Karpas-422 (cell line): ENCODE results near the gene SYNGR4. TPM values are rescaled to one million over a fixed set of nuclear protein-coding genes. Genes with fewer than 3 reads are reported as not detected.

Experiments used
- DNase-seq: peaks from one replicate; pipeline ENCODE4 v3.0.0-alpha.2; 2015
- H2AFZ ChIP-seq: fragments of 200-600 bp; sonication (generic); 2 replicates; pipeline ENCODE4 v1.6.1; 2014; ENCODE audit warnings: antibody characterized with exemption, low read length, mixed read lengths
- H3K27ac ChIP-seq: fragments of 200-600 bp; sonication (generic); 2 replicates; pipeline ENCODE4 v1.5.1; 2014; ENCODE audit warnings: mild to moderate bottlenecking, low read length, moderate library complexity
- H3K27me3 ChIP-seq: fragments of 200-600 bp; sonication (generic); 2 replicates; pipeline ENCODE4 v1.6.1; 2014; ENCODE audit warnings: low read length, mixed read lengths
- H3K36me3 ChIP-seq: fragments of 200-600 bp; sonication (generic); 2 replicates; pipeline ENCODE4 v1.6.1; 2014; ENCODE audit warnings: low read length, mixed read lengths; ENCODE audit not compliant: insufficient read depth
- H3K4me1 ChIP-seq: fragments of 200-600 bp; sonication (generic); 2 replicates; pipeline ENCODE4 v1.6.1; 2014; ENCODE audit warnings: mild to moderate bottlenecking, low read length, mixed read lengths
- H3K4me2 ChIP-seq: fragments of 200-600 bp; sonication (generic); 2 replicates; pipeline ENCODE4 v1.6.1; 2014; ENCODE audit warnings: low read length, low read depth, mild to moderate bottlenecking; ENCODE audit not compliant: poor library complexity, severe bottlenecking
- H3K4me3 ChIP-seq: fragments of 200-600 bp; sonication (generic); 2 replicates; pipeline ENCODE4 v1.5.1; 2014; ENCODE audit warnings: mild to moderate bottlenecking, antibody characterized with exemption, low read length, mixed read lengths
- H3K79me2 ChIP-seq: fragments of 200-600 bp; sonication (generic); 2 replicates; pipeline ENCODE4 v1.6.1; 2014; ENCODE audit warnings: mild to moderate bottlenecking, low read length, mixed read lengths
- H3K9ac ChIP-seq: fragments of 200-600 bp; sonication (generic); 2 replicates; pipeline ENCODE4 v1.6.0; 2014; ENCODE audit warnings: low read length
- H3K9me2 ChIP-seq: fragments of 200-600 bp; sonication (generic), shearing (Covaris generic); replicated peaks from 2 replicates; pipeline ENCODE4 v1.6.0; 2014; ENCODE audit warnings: mild to moderate bottlenecking, low read length, moderate library complexity; ENCODE audit not compliant: insufficient read depth
- H3K9me3 ChIP-seq: fragments of 300-700, 200-600 bp; sonication (generic); 2 replicates; pipeline ENCODE4 v1.6.1; 2014; ENCODE audit warnings: low read length, mixed read lengths
- H4K20me1 ChIP-seq: fragments of 200-600 bp; sonication (generic); 2 replicates; pipeline ENCODE4 v1.6.1; 2014; ENCODE audit warnings: mild to moderate bottlenecking, antibody characterized with exemption, low read length, low read depth; ENCODE audit not compliant: insufficient read depth
- total RNA-seq: library from RNA; depleted of rRNA; stranded (reverse); fragments of >200 nt; shearing (Covaris generic); gene quantifications from 2 replicates; pipeline ENCODE4 v1.2.3, GENCODE V29; 2014; ENCODE audit warnings: low replicate concordance

SYNGR4 gene
- total RNA-seq, 1 experiment from 2014 or later = not detected

GRCh38 chr19:48325265-48325910 is 38.8 kb upstream of the SYNGR4 start, which contains the start of gene EMP3:
EMP3 (plus strand) TSS chr19:48325552; CDS start chr19:48326845, 1,293 bp downstream.
- Histone ChIP-seq H3K79me2 (peaks cover 10% of the 10 kb centered on the region; the same call in 1 of the 2 replicates), H4K20me1 (no peaks in the 10 kb centered on the region), H3K9me3 (0 out of 2 replicates have a peak, but pooled peaks cover 4% of the 10 kb centered on the region), H3K4me2 (peak within 1 kb of the TSS; percentile 79), H3K27ac (peak within 1 kb of the TSS; percentile 68), H3K4me3 (peak within 1 kb of the TSS; percentile 78), H3K27me3 (no peaks in the 10 kb centered on the region), H3K9me2 (no peaks in the 10 kb centered on the region), H2AFZ (peak within 1 kb of the TSS; percentile 60; the same call in 1 of the 2 replicates), H3K4me1 (peaks cover 52% of the 10 kb centered on the region), H3K36me3 (peaks cover 11% of the 10 kb centered on the region), H3K9ac (peak within 1 kb of the TSS; percentile 80)
- peak; percentile 87 for DNase-seq

- Histone ChIP-seq H3K79me2 (peaks cover 10% of the 10 kb centered on the region; the same call in 1 of the 2 replicates), H3K36me3 (peaks cover 11% of the 10 kb centered on the region), H3K9ac (peak overlapping the region; percentile 47), H3K4me3 (peak overlapping the region; percentile 69), H2AFZ (peak overlapping the region; percentile 46), H3K27ac (peak overlapping the region; percentile 57), H3K4me2 (peak overlapping the region; percentile 92), H4K20me1 (no peaks in the 10 kb centered on the region), H3K27me3 (no peaks in the 10 kb centered on the region), H3K4me1 (peaks cover 60% of the 10 kb centered on the region), H3K9me2 (no peaks in the 10 kb centered on the region), H3K9me3 (0 out of 2 replicates have a peak, but pooled peaks cover 4% of the 10 kb centered on the region)
- peak; percentile 84 for DNase-seq
Measured at GRCh38 chr19:48329167-48329891, 34.8 kb upstream of the SYNGR4 start.

- Histone ChIP-seq H3K79me2 (peaks cover 13% of the 10 kb centered on the region; the same call in 1 of the 2 replicates), H3K9me3 (0 out of 2 replicates have a peak, but pooled peaks cover 4% of the 10 kb centered on the region), H3K4me3 (peak overlapping the region; percentile 69), H3K4me1 (peaks cover 61% of the 10 kb centered on the region), H4K20me1 (no peaks in the 10 kb centered on the region), H2AFZ (peak overlapping the region; percentile 46), H3K27ac (peak overlapping the region; percentile 81), H3K9ac (peak overlapping the region; percentile 78), H3K4me2 (peak overlapping the region; percentile 92), H3K36me3 (peaks cover 11% of the 10 kb centered on the region), H3K27me3 (no peaks in the 10 kb centered on the region), H3K9me2 (no peaks in the 10 kb centered on the region)
- DNase-seq = peak; percentile 97
Measured at GRCh38 chr19:48330012-48330681, 34.0 kb upstream of the SYNGR4 start.

- Histone ChIP-seq H3K9me2 (no peaks in the 10 kb centered on the region), H3K27me3 (no peaks in the 10 kb centered on the region), H3K9me3 (0 out of 2 replicates have a peak, but pooled peaks cover 4% of the 10 kb centered on the region), H4K20me1 (no peaks in the 10 kb centered on the region), H3K27ac (peak overlapping the region; percentile 85), H3K4me2 (peak overlapping the region; percentile 74), H3K36me3 (peaks cover 10% of the 10 kb centered on the region), H3K4me1 (peaks cover 49% of the 10 kb centered on the region), H3K9ac (peak overlapping the region; percentile 61), H2AFZ (no peak overlapping the region), H3K79me2 (peaks cover 4% of the 10 kb centered on the region; the same call in 1 of the 2 replicates), H3K4me3 (peak overlapping the region; percentile 45)
- DNase-seq = no peak
Measured at GRCh38 chr19:48332351-48332661, 31.9 kb upstream of the SYNGR4 start.

GRCh38 chr19:48332662-48333466 is 31.3 kb upstream of the SYNGR4 start:
- H3K9me2 ChIP-seq = no peaks in the 10 kb centered on the region
- H3K4me1 ChIP-seq = peaks cover 49% of the 10 kb centered on the region
- peak overlapping the region; percentile 85 for H3K9ac ChIP-seq
- H3K9me3 ChIP-seq = 0 out of 2 replicates have a peak, but pooled peaks cover 4% of the 10 kb centered on the region
- H3K4me3 ChIP-seq = peak overlapping the region; percentile 76
- H3K27ac ChIP-seq = peak overlapping the region; percentile 89
- no peaks in the 10 kb centered on the region for H4K20me1 ChIP-seq
- H3K27me3 ChIP-seq = no peaks in the 10 kb centered on the region
- peak; percentile 99 for DNase-seq
- H3K36me3 ChIP-seq = peaks cover 6% of the 10 kb centered on the region
- 0 out of 2 replicates have a peak, but pooled peaks cover 3% of the 10 kb centered on the region for H3K79me2 ChIP-seq
- H3K4me2 ChIP-seq = peak overlapping the region; percentile 78
- no peak overlapping the region for H2AFZ ChIP-seq

GRCh38 chr19:48333467-48334384 is 30.4 kb upstream of the SYNGR4 start:
- H3K27ac ChIP-seq = peak overlapping the region; percentile 89
- H3K36me3 ChIP-seq = peaks cover under 1% of the 10 kb centered on the region; the same call in 1 of the 2 replicates
- peak overlapping the region; percentile 57; the same call in 1 of the 2 replicates for H2AFZ ChIP-seq
- peak overlapping the region; percentile 85 for H3K9ac ChIP-seq
- peaks cover 45% of the 10 kb centered on the region for H3K4me1 ChIP-seq
- H3K27me3 ChIP-seq = no peaks in the 10 kb centered on the region
- H3K4me2 ChIP-seq = peak overlapping the region; percentile 78
- 0 out of 2 replicates have a peak, but pooled peaks cover under 1% of the 10 kb centered on the region for H3K9me3 ChIP-seq
- H3K4me3 ChIP-seq = peak overlapping the region; percentile 76
- peak; percentile 98 for DNase-seq
- H4K20me1 ChIP-seq = no peaks in the 10 kb centered on the region
- 0 out of 2 replicates have a peak, but pooled peaks cover 3% of the 10 kb centered on the region for H3K79me2 ChIP-seq
- H3K9me2 ChIP-seq = no peaks in the 10 kb centered on the region
